H1 (cell line): Measurements from ENCODE around the gene RPS15. TPM values are rescaled to one million over a fixed set of nuclear protein-coding genes. Genes with fewer than 3 reads are reported as not detected.

Experiments used
- CTCF ChIA-PET: fragments of 300-600 bp; sonication (Branson Sonifier 250); formaldehyde crosslinking; loops from one replicate; lab custom pipeline; 2021; ENCODE audit not compliant: partially characterized antibody; lab: Charles Lee
- POLR2A ChIA-PET: fragments of 300-600 bp; sonication (Branson Sonifier 250); formaldehyde crosslinking; loops from one replicate; lab custom pipeline; 2021; ENCODE audit warnings: inconsistent platforms; ENCODE audit not compliant: partially characterized antibody; lab: Charles Lee
- DNase-seq, 2 experiments: peaks; one replicate each; pipeline versions ENCODE4 v3.0.0 to v3.0.0-alpha.2; 2010 to 2022; ENCODE audit warnings: low spot score in 2 of 2, low read depth in 1 of 2, mixed read lengths in 1 of 2
- FAIRE-seq: peaks from 2 replicates; lab custom pipeline; 2011; peaks lifted over from hg19 to GRCh38; lab: Jason Lieb, UNC
- H2AFZ ChIP-seq: 2 replicates; pipeline ENCODE4 v1.8.1; 2012; ENCODE audit warnings: low read length, inconsistent platforms
- H2AK5ac ChIP-seq: 2 replicates; pipeline ENCODE4 v1.6.1; 2013; ENCODE audit warnings: low read depth, low read length
- H2BK120ac ChIP-seq: replicated peaks from 2 replicates; pipeline ENCODE3; 2013; ENCODE audit warnings: low read depth, low read length, inconsistent platforms
- H2BK12ac ChIP-seq: 2 replicates; pipeline ENCODE4 v1.6.1; 2013; ENCODE audit warnings: low read depth, low read length
- H2BK15ac ChIP-seq: 2 replicates; pipeline ENCODE4 v1.6.1; 2013; ENCODE audit warnings: low read length
- H2BK20ac ChIP-seq: 2 replicates; pipeline ENCODE4 v1.6.1; 2013; ENCODE audit warnings: low read length
- H2BK5ac ChIP-seq: 2 replicates; pipeline ENCODE4 v1.6.1; 2013; ENCODE audit warnings: low read depth, low read length
- H3K14ac ChIP-seq: 2 replicates; pipeline ENCODE4 v1.6.1; 2013; ENCODE audit warnings: inconsistent platforms; ENCODE audit not compliant: insufficient read length
- H3K18ac ChIP-seq: 2 replicates; pipeline ENCODE4 v1.6.1; 2013; ENCODE audit warnings: low read length; ENCODE audit errors: extremely low read depth
- H3K23ac ChIP-seq: 2 replicates; pipeline ENCODE4 v1.6.1; 2013; ENCODE audit warnings: inconsistent platforms; ENCODE audit not compliant: insufficient read length
- H3K23me2 ChIP-seq: 2 replicates; pipeline ENCODE4 v1.6.1; 2013; ENCODE audit warnings: low read depth, low read length
- H3K27ac ChIP-seq: 2 replicates; pipeline ENCODE4 v1.6.1; 2011; ENCODE audit warnings: low read depth, low read length, inconsistent platforms
- H3K27me3 ChIP-seq, 4 experiments: replicated peaks in 1 of 4; 1 replicate in 1 of 4; 2 replicates in 3 of 4; pipeline versions ENCODE4 v1.6.1 to v1.8.1; 2011 to 2013; ENCODE audit warnings: low read length in 3 of 4, mild to moderate bottlenecking in 3 of 4, inconsistent platforms in 2 of 4, mixed read lengths in 2 of 4, moderate library complexity in 1 of 4; ENCODE audit not compliant: control insufficient read depth in 3 of 4, insufficient read depth in 3 of 4; ENCODE audit errors: extremely low read depth in 1 of 4
- H3K36me3 ChIP-seq, 4 experiments: 2 replicates each; pipeline versions ENCODE4 v1.6.1 to v1.8.1; 2011 to 2013; ENCODE audit warnings: mild to moderate bottlenecking in 4 of 4, low read length in 3 of 4, moderate library complexity in 2 of 4, control low read depth in 1 of 4, inconsistent platforms in 1 of 4; ENCODE audit not compliant: insufficient read depth in 4 of 4, control insufficient read depth in 2 of 4
- H3K4ac ChIP-seq: replicated peaks from 2 replicates; pipeline ENCODE3; 2013; ENCODE audit warnings: low read length, low read depth, mixed read lengths, inconsistent platforms; ENCODE audit not compliant: insufficient read length
- H3K4me1 ChIP-seq, 4 experiments: replicated peaks in 1 of 4; 1 replicate in 1 of 4; 2 replicates in 3 of 4; pipeline versions ENCODE4 v1.6.1 to v1.8.1; 2011 to 2013; ENCODE audit warnings: low read length in 3 of 4, inconsistent platforms in 2 of 4, mixed read lengths in 1 of 4; ENCODE audit not compliant: insufficient read depth in 4 of 4, control insufficient read depth in 3 of 4
- H3K4me2 ChIP-seq, 2 experiments: 2 replicates each; pipeline versions ENCODE4 v1.6.1 to v1.8.1; 2011 to 2013; ENCODE audit warnings: low read depth in 2 of 2, low read length in 2 of 2, control low read depth in 1 of 2, inconsistent platforms in 1 of 2, mild to moderate bottlenecking in 1 of 2; ENCODE audit not compliant: insufficient read depth in 1 of 2
- H3K4me3 ChIP-seq, 4 experiments: fragments of 200-600, 300-600 bp in 1 of 4; sonication (generic), shearing (Covaris generic), sonication (Bioruptor Twin) in 1 of 4; 2 replicates each; pipeline versions ENCODE4 v1.5.1 to v1.8.1; 2011 to 2016; ENCODE audit warnings: low read length in 4 of 4, low read depth in 3 of 4, control low read depth in 2 of 4, inconsistent platforms in 2 of 4, mild to moderate bottlenecking in 2 of 4, mixed read lengths in 1 of 4, moderate library complexity in 1 of 4; ENCODE audit not compliant: insufficient read depth in 2 of 4; ENCODE audit errors: extremely low read depth in 1 of 4
- H3K56ac ChIP-seq: replicated peaks from 2 replicates; pipeline ENCODE3; 2013; ENCODE audit warnings: low read depth, mild to moderate bottlenecking, mixed read lengths, low read length, inconsistent platforms; ENCODE audit not compliant: insufficient read length
- H3K79me1 ChIP-seq: 2 replicates; pipeline ENCODE4 v1.6.1; 2013; ENCODE audit warnings: low read depth, low read length, control low read depth
- H3K79me2 ChIP-seq, 2 experiments: 2 replicates each; pipeline versions ENCODE4 v1.6.1 to v1.8.1; 2012 to 2013; ENCODE audit warnings: low read length in 2 of 2, mild to moderate bottlenecking in 2 of 2, inconsistent platforms in 1 of 2; ENCODE audit not compliant: insufficient read depth in 2 of 2, control insufficient read depth in 1 of 2
- H3K9ac ChIP-seq, 4 experiments: replicated peaks in 1 of 4; 1 replicate in 1 of 4; 2 replicates in 3 of 4; pipeline versions ENCODE4 v1.6.1 to v1.8.1; 2011 to 2013; ENCODE audit warnings: low read depth in 3 of 4, low read length in 3 of 4, control low read depth in 2 of 4, mild to moderate bottlenecking in 2 of 4, moderate library complexity in 2 of 4, inconsistent platforms in 1 of 4; ENCODE audit errors: extremely low read depth in 1 of 4
- H3K9me3 ChIP-seq, 2 experiments: 2 replicates each; pipeline versions ENCODE4 v1.6.1 to v1.8.1; 2012 to 2013; ENCODE audit warnings: mild to moderate bottlenecking in 2 of 2, moderate library complexity in 2 of 2, control low read depth in 1 of 2, inconsistent platforms in 1 of 2, low read depth in 1 of 2, low read length in 1 of 2, mixed read lengths in 1 of 2; ENCODE audit not compliant: insufficient read depth in 2 of 2
- H4K20me1 ChIP-seq, 2 experiments: replicated peaks in 1 of 2; 2 replicates each; pipeline versions ENCODE3 to v1.8.1; 2011 to 2013; ENCODE audit warnings: inconsistent platforms in 2 of 2, low read length in 2 of 2, mild to moderate bottlenecking in 1 of 2; ENCODE audit not compliant: insufficient read depth in 2 of 2, control insufficient read depth in 1 of 2
- H4K5ac ChIP-seq: 2 replicates; pipeline ENCODE4 v1.6.1; 2013; ENCODE audit warnings: low read length, low read depth, mixed read lengths, inconsistent platforms; ENCODE audit not compliant: insufficient read length
- H4K8ac ChIP-seq: 2 replicates; pipeline ENCODE4 v1.8.0; 2013; ENCODE audit warnings: mild to moderate bottlenecking, moderate library complexity, low read length, inconsistent platforms; ENCODE audit not compliant: insufficient read depth; ENCODE audit errors: extremely low read depth
- H4K91ac ChIP-seq: replicated peaks from 2 replicates; pipeline ENCODE3; 2013; ENCODE audit warnings: low read length, mixed read lengths, inconsistent platforms; ENCODE audit not compliant: insufficient read length
- EZH2 ChIP-seq: fragments of 200-600 bp; sonication (generic); IDR thresholded peaks from 2 replicates; pipeline ENCODE4 v1.7.1; 2012; ENCODE audit warnings: low read depth, mild to moderate bottlenecking, moderate library complexity, low read length, inconsistent platforms; ENCODE audit not compliant: severe bottlenecking
- POLR2A ChIP-seq, 2 experiments: IDR thresholded peaks; 1 replicate in 1 of 2; 2 replicates in 1 of 2; pipeline ENCODE4 v1.6.1; 2011; ENCODE audit warnings: low read depth in 2 of 2, low read length in 2 of 2, mild to moderate bottlenecking in 2 of 2; ENCODE audit errors: control extremely low read depth in 1 of 2
- RNF2 ChIP-seq: fragments of 200-900, 300-1000 bp; sonication (generic); IDR thresholded peaks from 2 replicates; pipeline ENCODE4 v1.7.1; 2016; ENCODE audit warnings: borderline replicate concordance, low read depth, mild to moderate bottlenecking, antibody characterized with exemption, low read length; ENCODE audit not compliant: poor library complexity, severe bottlenecking; ENCODE audit errors: missing control alignments
- SAP30 ChIP-seq: fragments of 300-600 bp; sonication (generic); IDR thresholded peaks from 2 replicates; pipeline ENCODE4 v1.7.1; 2012; ENCODE audit warnings: low read length, moderate library complexity, mild to moderate bottlenecking, inconsistent platforms; ENCODE audit not compliant: insufficient read depth, insufficient replicate concordance
- WGBS, 2 experiments: shearing (Covaris generic) in 1 of 2; methylation state at CpG; one replicate each; pipeline versions ENCODE4 v1.1.6 to v1.1.7; 2013 to 2015; ENCODE audit warnings: low lambda C conversion rate in 2 of 2, mixed read lengths in 2 of 2, inconsistent platforms in 1 of 2, low coverage in 1 of 2, missing lambda C conversion rate in 1 of 2; ENCODE audit not compliant: insufficient replicate concordance in 2 of 2, insufficient coverage in 1 of 2, insufficient read length in 1 of 2; ENCODE audit errors: extremely low coverage in 1 of 2, missing lambda C conversion rate in 1 of 2; 5-methylcytosine and 5-hydroxymethylcytosine counted together
- polyA plus RNA-seq, 7 experiments: library from polyadenylated mRNA; depleted of rRNA in 3 of 7; stranded (reverse) in 5 of 7; unstranded in 2 of 7; fragments of >200 nt in 5 of 7; fragments of 200-250 nt in 2 of 7; gene quantifications; 1 replicate in 5 of 7; 2 replicates in 1 of 7; 4 replicates in 1 of 7; pipeline versions ENCODE4 v1.2.1 to v1.2.3, GENCODE V29; 2011 to 2013; ENCODE audit warnings: missing spikeins in 2 of 7, mixed read lengths in 2 of 7
- total RNA-seq: library from RNA; stranded (reverse); fragmentation: NEBNext Ultra II Directional; extraction: Animal tissue kit (Norgen Biotek cat#: 25700); gene quantifications from 2 replicates; pipeline ENCODE4 v1.2.1, GENCODE V29; 2021

Gene RPS15
- total and polyA plus RNA-seq, 2 of the 8 experiments (the other 6 are each of a cell fraction or from before 2014, with no cell fraction given): 1,562 to 3,890 TPM

GRCh38 chr19:1461862-1462261 is 23.7 kb downstream of the RPS15 start:
- Histone ChIP-seq H4K5ac (no peak overlapping the region), H2AK5ac (no peak overlapping the region), H3K14ac (no peak overlapping the region), H3K4me1 (peaks cover 0 to 16% (median 12%) of the 10 kb centered on the region in 4 experiments; a peak in 5 of 7 replicates), H3K27me3 (peaks cover 21 to 35% (median 30%) of the 10 kb centered on the region in 4 experiments), H3K4me3 (no peak overlapping the region), H3K4me2 (no peak overlapping the region), H4K20me1 (peaks cover 11 to 22% of the 10 kb centered on the region in 2 experiments), H3K9me3 (peaks cover 0 to 7% of the 10 kb centered on the region in 2 experiments; a peak in 1 of 4 replicates), H3K56ac (no peak overlapping the region), H3K27ac (no peak overlapping the region), H3K18ac (no peak overlapping the region), H4K8ac (no peak overlapping the region), H3K23ac (no peak overlapping the region), H2BK12ac (no peak overlapping the region), H3K9ac (no peak overlapping the region), H2BK15ac (no peak overlapping the region), H2BK20ac (no peak overlapping the region), H4K91ac (no peak overlapping the region), H3K23me2 (peaks cover 3% of the 10 kb centered on the region; the same call in 1 of the 2 replicates), H2BK120ac (no peak overlapping the region), H3K36me3 (peaks cover 0 to 11% (median 1%) of the 10 kb centered on the region in 4 experiments; a peak in 3 of 8 replicates), H2BK5ac (no peak overlapping the region), H3K79me2 (no peaks in the 10 kb centered on the region), H2AFZ (no peak overlapping the region), H3K79me1 (no peaks in the 10 kb centered on the region; the same call in 1 of the 2 replicates), H3K4ac (no peak overlapping the region)
- ChIA-PET POLR2A (no interaction called here), CTCF (no interaction called here)
- 95% methylated on average over 11 of the region's 24 CpGs; no CpG with 5 or more reads in 1 of the 2 experiments for WGBS, 2 experiments
- no peak for DNase-seq
- no peak for FAIRE-seq
- TF ChIP-seq EZH2 (no peak), SAP30 (no peak), POLR2A (IDR thresholded peaks at IDR 0.05; ENCODE audit: control extremely low read depth in 1 of 2, low read depth in 2 of 2, low read length in 2 of 2) (no peak), RNF2 (no peak)
